ENCODE measurements around the gene PPP1R13B.

Gene PPP1R13B

GRCh38 chr14:103725739-103726395, 121.5 kb downstream of the PPP1R13B start:
- no peak for DNase-seq

GRCh38 chr14:103725001-103725682, 122.2 kb downstream of the PPP1R13B start:
- no peak for DNase-seq

GRCh38 chr14:103724116-103724515, 123.3 kb downstream of the PPP1R13B start:
- DNase-seq = no peak

- DNase-seq = no peak
Measured at GRCh38 chr14:103723748-103724081, 123.7 kb downstream of the PPP1R13B start.

- peak; percentile 63 for DNase-seq
Measured at GRCh38 chr14:103721334-103722120, 125.8 kb downstream of the PPP1R13B start.

GRCh38 chr14:103719751-103720150, 127.6 kb downstream of the PPP1R13B start:
- no peak for DNase-seq

GRCh38 chr14:103718572-103718971, 128.8 kb downstream of the PPP1R13B start:
- no peak for DNase-seq

- DNase-seq = no peak
Measured at GRCh38 chr14:103716899-103717411, 130.4 kb downstream of the PPP1R13B start.

GRCh38 chr14:103716091-103716801, 131.1 kb downstream of the PPP1R13B start:
- DNase-seq = no peak

- DNase-seq = peak; percentile 100
Measured at GRCh38 chr14:103715052-103716000, 132.0 kb downstream of the PPP1R13B start, which contains the start of the genes XRCC3 and ZFYVE21. XRCC3 (minus strand) TSS chr14:103715451; CDS start chr14:103711087, 4,364 bp downstream. ZFYVE21 (plus strand) TSS chr14:103715810; CDS start chr14:103715842, 32 bp downstream.

- no peak for DNase-seq
Measured at GRCh38 chr14:103714063-103714724, 133.2 kb downstream of the PPP1R13B start.

- no peak for DNase-seq
Measured at GRCh38 chr14:103713304-103714062, 133.9 kb downstream of the PPP1R13B start.

- no peak for DNase-seq
Measured at GRCh38 chr14:103712633-103713247, 134.6 kb downstream of the PPP1R13B start.

- DNase-seq = no peak
Measured at GRCh38 chr14:103711516-103712431, 135.6 kb downstream of the PPP1R13B start.

GRCh38 chr14:103710771-103711377, 136.5 kb downstream of the PPP1R13B start:
- no peak for DNase-seq

GRCh38 chr14:103709814-103710213, 137.6 kb downstream of the PPP1R13B start:
- no peak for DNase-seq

- DNase-seq = no peak
Measured at GRCh38 chr14:103708750-103709187, 138.6 kb downstream of the PPP1R13B start.

Data from stimulated activated CD4-positive, alpha-beta T cell treated with anti-CD3 and anti-CD28 coated beads, Interleukin-4, amount 100 ng/mL, for 24 hours (primary cell).